ENCODE data around the gene ACP3.

Gene ACP3

GRCh38 chr3:132321304-132321703 is 4.1 kb downstream of the ACP3 start:
- DNase-seq: no peak

GRCh38 chr3:132325103-132325606 is 7.9 kb downstream of the ACP3 start:
- no peak for DNase-seq

DNA sequence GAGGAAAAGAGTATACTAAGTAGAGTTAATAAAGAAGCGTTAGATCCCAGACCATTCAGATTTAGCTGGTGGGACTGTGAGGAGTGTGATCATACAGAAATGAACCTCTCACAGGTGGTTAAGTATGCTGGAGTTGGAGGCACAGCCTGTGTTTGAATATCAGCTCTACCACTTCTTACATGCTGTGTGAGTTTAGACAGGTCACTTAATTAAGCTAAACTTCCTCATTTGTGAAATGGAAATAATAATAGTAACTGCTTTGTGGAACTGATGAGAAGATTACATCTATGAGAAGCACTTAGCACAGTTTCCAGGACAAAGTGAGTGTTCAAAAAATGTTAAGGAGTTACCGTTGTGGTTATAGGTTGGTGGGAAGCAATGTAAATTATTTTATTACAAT is 8.4 kb downstream of the ACP3 start:
- DNase-seq: no peak

DNA sequence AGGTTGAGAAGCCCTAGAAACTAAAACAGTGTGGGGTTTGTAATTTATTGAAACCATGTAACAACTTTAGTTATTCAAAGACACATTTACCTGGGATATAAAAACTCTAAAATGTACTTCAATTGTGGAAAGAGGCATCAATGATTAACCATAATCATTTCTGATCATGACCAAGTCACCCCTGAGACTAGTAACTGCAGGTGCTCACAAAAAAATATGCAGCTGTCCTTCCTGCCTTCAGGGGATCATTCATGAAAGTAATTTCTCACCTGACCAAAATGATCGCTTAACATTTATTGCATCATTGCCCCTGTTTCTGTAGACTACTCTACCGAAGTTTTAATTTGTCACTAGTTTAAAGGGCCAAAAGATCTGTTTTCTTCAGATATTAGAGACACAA is 9.0 kb downstream of the ACP3 start:
- DNase-seq: no peak

DNA sequence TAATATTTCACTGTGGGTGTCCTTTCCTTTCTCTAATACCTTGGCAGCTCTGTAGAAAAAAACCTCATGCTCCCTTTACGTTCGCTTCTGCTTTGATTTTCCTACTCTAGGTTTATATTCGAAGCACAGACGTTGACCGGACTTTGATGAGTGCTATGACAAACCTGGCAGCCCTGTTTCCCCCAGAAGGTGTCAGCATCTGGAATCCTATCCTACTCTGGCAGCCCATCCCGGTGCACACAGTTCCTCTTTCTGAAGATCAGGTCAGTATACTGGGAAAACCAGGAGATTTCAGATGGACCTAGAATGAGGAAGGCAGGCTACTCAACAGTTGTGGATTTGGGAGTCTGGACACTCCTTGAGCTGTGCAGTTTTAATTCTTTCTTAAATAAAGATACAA is 14.9 kb downstream of the ACP3 start:
- DNase-seq: no peak

DNA sequence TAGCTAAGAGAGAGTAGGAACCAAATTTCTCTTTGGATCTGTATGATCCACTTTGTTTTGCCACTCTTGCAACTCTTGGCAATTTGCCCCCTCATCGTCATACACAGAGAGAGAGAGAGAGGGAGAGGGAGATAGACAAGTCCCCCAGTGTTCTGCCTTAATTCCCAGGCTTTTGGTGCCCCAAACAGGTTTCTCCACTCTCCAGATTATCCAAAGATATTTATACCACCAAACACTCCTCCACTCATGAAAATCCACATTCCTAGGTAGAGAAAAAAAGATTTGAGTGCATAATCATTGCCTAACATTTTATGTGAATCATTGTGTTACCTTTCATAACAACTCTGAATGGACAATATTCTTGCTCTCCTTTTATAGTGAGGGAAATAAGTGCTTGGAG is 15.3 kb downstream of the ACP3 start:
- DNase-seq: no peak

- no peak for DNase-seq
Measured at GRCh38 chr3:132341746-132342145, 24.5 kb downstream of the ACP3 start.

DNA sequence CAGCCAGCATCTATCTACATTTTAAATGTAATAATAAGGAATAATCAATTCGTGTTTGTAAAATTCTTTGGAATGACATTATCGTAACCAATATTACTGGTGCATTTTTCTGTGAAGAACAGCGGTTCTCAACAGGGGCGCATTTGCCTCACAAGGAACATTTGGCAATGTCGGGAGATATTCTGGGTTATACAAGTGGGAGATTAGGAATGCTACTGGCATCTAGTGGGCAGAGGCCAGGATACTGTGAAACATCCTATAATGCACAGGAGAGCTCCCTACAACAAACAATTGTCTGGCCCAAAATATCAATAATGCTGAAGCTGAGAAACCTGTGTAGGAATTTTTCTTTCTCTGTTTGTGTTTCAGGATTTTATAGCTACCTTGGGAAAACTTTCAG is 25.0 kb downstream of the ACP3 start:
- peak; percentile 14 for DNase-seq

GRCh38 chr3:132342610-132343009 is 25.4 kb downstream of the ACP3 start:
- DNase-seq: no peak

DNA sequence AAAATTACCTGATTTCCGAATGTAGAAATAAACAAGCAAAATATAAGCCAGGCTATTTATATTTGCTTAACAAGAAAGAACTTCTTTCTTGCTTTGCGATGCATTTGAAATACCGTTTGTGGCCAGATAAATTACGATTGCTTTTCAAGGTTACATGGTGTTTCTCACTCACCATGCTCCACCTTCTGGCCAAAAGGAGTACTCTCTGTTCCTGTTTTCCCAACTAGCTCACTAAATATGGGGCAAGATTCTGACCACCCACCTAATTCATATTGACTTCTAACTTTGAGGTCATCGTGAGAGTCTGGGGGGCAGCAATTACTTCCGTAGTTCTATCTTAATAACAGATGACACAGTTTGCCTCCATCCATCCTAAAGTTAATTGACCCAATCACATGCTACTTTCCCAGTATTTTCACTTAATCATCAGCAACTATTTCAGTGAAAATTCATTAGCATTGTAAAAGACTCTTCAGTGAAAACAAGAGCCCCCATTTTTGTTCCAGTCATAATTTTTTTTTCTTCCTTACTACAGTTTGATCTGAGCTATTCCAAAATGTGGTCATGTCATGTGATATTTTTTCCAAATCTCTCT is 25.9 kb downstream of the ACP3 start:
- DNase-seq: peak; percentile 8

DNA sequence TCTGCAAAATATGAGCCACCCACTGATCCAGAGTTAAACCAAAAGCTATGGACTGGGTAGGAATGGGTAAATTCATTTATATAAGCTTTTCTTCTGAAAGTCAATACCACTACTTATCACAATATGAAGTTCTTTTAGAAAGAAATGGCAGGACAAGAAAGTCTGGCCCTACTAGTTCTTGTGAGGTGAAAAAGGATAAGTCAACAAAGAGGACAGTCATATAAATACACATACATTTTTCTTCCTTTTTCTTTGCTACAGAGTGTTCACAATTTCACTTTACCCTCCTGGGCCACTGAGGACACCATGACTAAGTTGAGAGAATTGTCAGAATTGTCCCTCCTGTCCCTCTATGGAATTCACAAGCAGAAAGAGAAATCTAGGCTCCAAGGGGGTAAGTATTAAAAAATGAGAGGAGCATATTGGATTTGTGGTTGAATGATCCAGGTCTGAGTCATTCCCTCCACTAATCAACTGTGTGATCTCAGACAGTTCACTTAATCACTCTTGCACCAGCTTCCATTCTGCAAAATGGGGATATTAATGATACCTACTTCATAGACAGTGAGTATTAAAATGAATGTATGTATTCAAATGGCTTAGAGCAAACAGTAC is 27.6 kb downstream of the ACP3 start:
- no peak for DNase-seq

DNA sequence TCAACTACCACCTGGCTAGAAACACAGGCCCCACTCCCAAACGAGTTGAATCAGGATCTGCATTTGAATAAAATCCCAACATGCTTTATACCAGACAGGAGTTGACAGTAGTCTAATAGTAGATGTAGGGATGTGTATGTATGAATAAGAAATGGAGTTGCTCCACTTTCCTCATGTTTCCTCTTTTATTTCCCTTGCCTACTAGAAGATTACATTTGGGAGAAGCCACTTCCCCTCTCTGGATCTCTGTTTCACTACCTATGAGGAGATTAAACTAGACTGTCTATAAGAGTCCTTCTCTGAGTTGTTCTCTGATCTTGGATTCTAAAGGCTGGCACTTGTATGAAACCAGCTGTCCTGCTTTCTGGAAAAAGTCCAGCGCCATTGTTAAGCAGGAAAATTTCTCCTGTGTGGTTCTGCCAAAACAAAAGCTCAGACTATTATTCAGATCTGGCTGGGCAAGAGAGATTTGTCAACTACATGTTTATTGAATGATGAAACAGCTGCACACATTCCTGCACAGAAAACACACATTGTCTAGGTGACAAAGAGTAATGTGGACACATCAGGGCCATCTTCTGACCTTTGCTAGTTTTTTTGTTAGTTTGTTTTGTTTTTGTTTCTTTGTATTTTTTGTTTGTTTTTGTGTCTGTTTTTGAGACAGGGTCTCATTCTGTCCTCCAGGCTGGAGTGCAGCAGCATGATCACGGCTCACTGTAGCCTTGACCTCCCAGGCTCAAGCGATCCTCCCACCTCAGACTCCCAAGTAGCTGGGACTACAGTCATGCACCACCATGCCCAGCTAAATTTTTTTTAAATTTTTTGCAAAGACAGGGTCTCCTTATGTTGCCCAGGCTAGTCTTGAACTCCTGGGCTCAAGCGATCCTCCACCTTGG is 29.9 kb downstream of the ACP3 start:
- no peak for DNase-seq

DNA sequence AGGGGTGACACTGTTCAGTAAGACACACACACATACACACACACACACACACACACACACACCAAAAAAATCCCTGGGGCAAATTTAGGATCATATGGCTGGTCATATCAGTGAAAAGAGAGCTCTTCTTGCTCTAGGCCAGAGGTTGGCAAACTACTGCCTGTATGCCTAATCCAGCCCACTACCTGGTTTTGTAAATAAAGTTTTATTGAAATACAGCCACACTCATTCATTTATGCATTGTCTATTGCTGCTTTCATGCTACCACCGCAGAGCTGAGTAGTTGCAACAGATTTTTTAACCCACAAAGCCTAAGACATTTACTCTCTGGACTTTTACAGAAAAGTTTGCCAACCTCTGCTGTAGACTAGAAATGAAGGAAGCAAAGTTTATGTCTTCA is 30.6 kb downstream of the ACP3 start:
- DNase-seq: no peak

DNA sequence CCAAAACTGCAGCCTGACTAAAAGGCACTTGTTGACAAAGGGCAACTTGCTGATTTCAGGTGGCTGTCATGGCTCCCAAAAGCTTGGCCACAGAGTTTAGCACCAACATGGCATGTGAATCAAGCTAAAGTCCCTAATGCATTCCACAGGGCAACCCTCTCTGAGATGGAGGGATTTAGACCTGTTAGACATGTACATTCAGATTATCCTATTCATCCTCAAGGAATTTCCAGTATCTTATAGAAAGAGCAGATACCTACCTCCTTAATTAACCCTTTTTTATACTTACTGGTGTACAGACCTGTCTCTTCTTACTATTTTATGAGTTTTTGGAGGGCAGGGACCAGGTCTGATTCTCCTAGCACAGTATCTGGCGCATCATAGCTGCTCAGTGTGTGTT is 31.3 kb downstream of the ACP3 start:
- DNase-seq: no peak

GRCh38 chr3:132350814-132351213 is 33.6 kb downstream of the ACP3 start:
- DNase-seq: no peak

DNA sequence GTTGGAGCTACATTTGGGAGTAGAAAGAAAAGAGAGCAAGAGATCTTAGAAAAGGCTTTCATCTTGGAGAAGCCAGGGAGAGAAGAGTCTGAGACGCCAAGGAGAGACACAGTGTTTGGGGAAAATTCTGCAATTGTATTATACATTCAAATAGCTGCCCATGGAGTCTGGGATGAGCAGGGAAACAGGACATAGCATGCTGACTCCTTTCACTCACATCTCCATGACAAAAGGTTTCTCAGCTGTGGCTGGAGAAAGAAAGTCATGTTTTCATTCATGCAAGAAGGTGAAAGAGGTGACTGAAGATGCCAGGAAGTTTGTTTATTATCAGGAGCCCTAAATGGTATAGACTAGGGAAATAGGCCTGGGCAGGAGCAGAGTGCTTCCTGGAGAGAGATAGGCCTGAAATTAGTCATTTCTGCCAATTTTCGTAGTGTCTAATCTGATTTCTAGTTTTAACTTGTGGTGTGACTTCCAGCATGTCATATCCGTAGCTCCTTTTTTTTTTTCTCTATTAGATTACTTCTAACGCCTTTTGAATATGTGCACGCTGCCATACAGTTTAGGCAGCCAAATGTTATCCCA is 34.1 kb downstream of the ACP3 start:
- DNase-seq: no peak

DNA sequence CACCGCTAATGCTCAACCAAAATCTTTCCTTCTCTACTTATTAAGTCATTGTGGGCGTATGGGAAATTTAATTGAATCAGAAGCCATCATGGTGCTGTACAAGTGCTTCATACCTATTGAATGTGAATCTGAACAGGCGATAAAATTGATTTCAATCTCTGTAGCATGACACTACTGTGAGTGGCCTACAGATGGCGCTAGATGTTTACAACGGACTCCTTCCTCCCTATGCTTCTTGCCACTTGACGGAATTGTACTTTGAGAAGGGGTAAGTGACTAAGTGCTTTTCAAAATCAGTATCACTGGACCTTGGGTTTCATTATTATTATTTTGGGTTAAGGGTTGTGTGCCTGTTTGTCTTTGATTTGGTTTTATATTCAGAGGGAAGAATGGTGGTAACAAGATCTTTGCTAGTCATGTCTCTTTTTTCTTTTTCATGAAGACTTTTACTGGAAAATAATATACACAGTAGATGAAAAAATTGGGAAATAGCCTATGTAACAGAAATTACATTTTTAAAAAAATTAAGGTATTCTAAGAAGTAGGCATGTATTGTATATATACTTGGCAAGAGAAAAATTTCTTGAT is 35.4 kb downstream of the ACP3 start:
- peak; percentile 11 for DNase-seq

GRCh38 chr3:132354916-132355702 is 37.9 kb downstream of the ACP3 start:
- DNase-seq: no peak

DNA sequence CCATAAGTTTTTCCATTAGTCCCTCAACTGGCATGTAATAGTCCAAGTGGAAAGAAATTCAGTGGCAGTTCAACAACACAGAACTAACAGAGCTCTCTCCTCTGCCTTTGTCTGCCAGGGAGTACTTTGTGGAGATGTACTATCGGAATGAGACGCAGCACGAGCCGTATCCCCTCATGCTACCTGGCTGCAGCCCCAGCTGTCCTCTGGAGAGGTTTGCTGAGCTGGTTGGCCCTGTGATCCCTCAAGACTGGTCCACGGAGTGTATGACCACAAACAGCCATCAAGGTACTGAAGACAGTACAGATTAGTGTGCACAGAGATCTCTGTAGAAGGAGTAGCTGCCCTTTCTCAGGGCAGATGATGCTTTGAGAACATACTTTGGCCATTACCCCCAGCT is 39.4 kb downstream of the ACP3 start:
- no peak for DNase-seq

GRCh38 chr3:132360717-132361116 is 43.5 kb downstream of the ACP3 start:
- no peak for DNase-seq

GRCh38 chr3:132362329-132362728 is 45.1 kb downstream of the ACP3 start:
- DNase-seq: no peak

GRCh38 chr3:132368515-132368914 is 51.3 kb downstream of the ACP3 start:
- no peak for DNase-seq
